Stimulated activated CD4-positive, alpha-beta T cell treated with anti-CD3 and anti-CD28 coated beads, Interleukin-4, amount 100 ng/mL, for 24 hours (primary cell): ENCODE results near the gene PF4V1.

Source experiments
- DNase-seq: peaks from one replicate; pipeline ENCODE4 v3.0.0-alpha.2; 2020

The PF4V1 gene

GRCh38 chr4:73847526-73848182, 5.4 kb upstream of the PF4V1 start:
- no peak for DNase-seq

DNA sequence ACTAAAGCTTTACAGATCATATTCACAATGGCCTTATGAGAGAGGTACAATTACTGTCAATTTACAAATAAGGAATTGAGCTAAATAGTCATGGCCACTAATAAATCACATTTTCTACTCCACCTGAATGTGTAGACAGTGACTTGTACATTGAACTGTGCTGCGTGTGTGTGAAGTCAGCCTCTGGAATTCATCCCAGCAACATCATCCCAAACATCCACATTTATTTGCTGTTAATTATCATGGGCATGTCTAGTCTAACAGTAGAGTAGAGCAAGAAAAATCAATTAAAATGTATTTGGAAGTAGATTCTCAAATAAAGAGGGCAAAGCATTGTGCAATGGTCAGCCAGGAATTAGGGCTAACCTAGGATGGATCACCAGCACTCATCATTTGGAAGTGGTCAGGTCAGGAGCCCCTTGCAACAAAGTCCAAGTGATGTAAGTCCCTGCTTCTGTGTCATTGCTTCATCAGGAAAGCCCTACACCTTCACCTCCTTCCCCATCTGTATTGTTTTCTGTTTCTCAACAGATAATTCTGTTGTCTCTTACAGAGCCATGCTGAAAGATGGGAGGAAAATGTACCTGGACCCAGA, 4.8 kb upstream of the PF4V1 start:
- DNase-seq = no peak

DNA sequence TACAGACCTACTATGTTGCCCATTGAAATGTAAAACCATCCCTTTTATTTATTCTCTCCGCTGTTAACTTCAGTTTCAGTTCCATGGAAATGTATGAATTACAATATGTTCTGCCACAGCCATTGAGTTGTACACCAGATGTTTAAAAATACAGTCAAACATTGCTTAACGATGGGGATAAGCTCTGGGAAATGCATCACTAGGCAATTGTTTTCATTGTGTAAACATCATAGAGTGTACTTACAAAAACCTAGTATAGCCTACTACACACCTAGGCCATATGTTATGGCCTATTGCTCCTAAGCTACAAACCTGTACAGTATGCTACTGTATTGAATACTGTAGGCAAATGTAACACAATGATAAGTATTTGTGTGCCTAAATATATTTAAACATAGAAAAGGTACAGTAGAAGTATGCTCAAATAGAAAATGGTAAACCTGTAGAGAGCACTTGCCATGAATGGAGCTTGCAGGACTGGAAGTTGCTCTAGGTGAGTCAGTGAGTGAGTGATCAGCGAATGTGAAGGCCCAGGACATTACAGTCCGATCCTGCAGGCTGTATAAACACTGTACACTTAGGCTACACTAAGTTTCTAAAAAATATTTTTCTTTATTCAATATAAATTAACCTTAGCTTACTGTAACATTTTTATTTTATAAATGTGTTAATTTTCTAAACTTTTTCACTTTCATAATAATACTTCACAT, 2.7 kb upstream of the PF4V1 start:
- no peak for DNase-seq

GRCh38 chr4:73851293-73851692, 1.8 kb upstream of the PF4V1 start:
- DNase-seq = no peak

GRCh38 chr4:73852771-73853170, 325 bp upstream of the PF4V1 start:
- DNase-seq = no peak

- no peak for DNase-seq
Measured at GRCh38 chr4:73853718-73854473, 800 bp downstream of the PF4V1 start.

DNA sequence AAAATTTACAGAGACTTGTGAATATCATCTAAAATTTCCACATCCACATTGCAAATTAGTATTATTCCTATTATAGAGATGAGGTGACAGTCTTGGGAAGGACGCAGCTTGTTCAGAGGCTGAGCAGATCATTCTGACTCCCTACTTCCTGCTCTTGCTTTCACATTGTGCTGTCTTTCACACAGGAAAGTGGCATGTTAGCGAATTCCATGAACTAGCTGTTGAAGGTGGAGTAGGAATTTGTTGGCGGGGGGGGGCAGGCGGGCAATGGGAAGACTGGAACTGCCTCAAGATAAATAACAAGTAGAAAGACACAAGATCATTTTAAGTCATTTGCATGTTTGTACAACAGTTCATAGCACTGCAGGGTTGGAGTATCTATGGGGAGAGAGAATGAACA, 2.3 kb downstream of the PF4V1 start:
- DNase-seq = no peak

- no peak for DNase-seq
Measured at GRCh38 chr4:73856518-73856917, 3.4 kb downstream of the PF4V1 start.

GRCh38 chr4:73859614-73860088, 6.6 kb downstream of the PF4V1 start:
- no peak for DNase-seq

- no peak for DNase-seq
Measured at GRCh38 chr4:73860181-73860580, 7.1 kb downstream of the PF4V1 start.

GRCh38 chr4:73860917-73861316, 7.8 kb downstream of the PF4V1 start:
- DNase-seq = no peak

- DNase-seq = no peak
Measured at GRCh38 chr4:73862322-73862721, 9.2 kb downstream of the PF4V1 start.

DNA sequence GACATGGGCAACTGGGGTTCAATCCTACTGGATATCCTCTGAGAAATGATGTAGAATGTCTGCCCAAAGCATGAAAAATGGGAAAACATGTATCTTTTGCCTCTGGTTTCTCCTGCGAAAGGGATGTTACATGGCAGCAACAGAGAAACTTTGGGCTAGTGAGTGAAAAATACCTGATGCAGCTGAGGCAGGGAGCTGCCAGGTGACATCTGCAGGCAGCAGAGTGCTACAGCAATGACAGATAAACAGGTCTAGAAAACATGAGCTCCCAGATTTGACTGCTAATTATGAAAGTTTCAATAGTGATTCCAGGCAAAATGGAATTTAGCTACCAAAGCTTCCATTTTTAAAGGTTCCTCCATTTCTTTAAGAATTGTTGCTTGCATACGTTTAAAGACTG, 11.3 kb downstream of the PF4V1 start:
- no peak for DNase-seq

GRCh38 chr4:73864961-73865360, 11.9 kb downstream of the PF4V1 start:
- DNase-seq = no peak

DNA sequence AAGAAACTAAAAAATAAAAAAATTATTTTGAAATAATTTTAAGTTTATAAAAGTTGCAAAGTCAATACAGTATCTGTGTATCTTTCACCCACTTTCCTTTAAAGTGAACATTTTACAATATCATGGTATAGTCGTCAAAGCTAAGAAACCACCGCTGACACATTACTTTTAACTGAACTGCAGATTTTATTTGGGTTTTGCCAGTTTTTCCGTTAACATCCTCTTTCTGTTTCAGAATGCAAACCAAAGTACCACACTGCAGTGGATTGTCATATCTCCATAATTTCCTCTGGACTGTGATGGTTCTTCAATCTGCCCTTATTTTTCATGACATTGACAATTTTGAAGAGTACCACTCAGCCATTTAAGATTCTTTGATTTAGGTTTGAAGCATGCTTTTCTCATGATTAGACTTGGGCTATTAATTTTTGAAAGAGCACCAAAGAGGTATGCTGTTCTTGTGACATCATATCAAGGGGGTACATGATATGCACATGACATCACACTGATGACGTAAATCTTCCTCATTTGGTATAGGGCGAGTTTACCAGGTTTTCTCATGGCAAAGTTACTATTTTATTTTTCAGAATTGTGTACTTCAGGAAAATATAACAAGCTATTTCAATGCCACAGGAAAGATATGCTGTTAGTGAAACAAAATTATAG, 12.5 kb downstream of the PF4V1 start:
- DNase-seq = no peak

DNA sequence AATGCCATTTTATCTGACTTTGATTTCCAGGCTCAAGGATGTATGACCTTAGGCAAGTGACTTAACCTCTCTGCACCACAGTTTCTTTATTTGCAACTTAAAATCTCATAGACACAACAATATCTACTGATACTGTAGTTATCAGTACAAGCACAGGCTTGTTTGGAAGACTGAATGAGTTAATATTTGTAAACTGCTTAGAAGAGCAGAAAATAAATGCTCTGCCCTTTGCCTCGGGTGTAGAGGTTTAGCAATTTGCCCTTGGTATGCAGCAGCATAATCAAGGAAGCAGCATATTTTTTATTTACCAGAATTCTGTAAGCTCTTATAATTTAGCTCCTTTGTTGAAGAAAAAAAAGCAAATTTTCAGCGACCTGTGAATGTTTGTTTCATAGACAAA, 13.2 kb downstream of the PF4V1 start:
- DNase-seq = no peak

- DNase-seq = no peak
Measured at GRCh38 chr4:73867783-73868182, 14.7 kb downstream of the PF4V1 start.

DNA sequence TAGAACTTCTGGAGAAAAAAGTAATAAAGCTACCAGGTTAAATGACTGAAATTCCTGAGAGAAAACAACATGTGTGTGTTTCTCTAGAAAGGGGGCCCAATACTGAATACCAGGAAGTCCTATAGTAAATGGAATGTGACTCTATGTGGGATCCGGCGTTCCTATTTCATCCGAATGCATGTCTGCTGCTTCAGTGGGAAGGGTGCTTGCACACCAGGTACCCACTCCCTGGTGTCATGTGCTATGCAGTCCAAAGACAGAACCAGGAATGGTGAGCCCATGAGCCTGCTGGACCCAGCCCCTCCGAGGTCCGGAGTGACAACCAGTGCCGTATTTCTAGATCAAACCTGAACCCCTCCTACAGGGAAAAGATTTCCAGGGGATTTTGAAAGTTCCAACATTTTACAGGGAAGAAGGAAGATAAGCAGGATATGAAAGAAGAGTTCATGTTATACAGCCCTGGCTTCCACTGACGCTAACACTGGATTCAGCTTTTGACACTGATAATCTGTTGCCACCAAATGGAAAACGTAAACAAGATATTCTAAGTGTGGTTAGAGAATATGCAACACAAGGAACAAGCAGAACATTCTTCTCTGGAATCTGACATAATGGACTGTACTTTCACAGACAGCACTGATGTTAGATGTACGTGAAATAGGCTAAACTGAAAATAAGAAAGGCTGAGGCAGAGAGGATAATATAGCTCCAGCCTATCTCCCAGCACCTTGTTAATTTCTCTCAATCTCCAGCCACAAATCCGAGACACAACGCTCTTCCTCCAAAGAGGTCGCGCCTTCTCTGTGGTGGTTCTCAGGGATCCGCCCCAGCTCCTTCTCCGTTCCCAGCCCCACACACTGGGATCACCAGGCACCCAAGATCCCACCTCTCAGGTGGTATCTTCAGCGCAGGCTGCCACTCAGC, 15.4 kb downstream of the PF4V1 start:
- DNase-seq = no peak

GRCh38 chr4:73869130-73870055, 16.3 kb downstream of the PF4V1 start, which contains the start of gene CXCL1:
Gene CXCL1, plus strand, starts transcription at chr4:73869393. Its CDS starts 78 bp downstream, at chr4:73869471.
- DNase-seq = no peak

DNA sequence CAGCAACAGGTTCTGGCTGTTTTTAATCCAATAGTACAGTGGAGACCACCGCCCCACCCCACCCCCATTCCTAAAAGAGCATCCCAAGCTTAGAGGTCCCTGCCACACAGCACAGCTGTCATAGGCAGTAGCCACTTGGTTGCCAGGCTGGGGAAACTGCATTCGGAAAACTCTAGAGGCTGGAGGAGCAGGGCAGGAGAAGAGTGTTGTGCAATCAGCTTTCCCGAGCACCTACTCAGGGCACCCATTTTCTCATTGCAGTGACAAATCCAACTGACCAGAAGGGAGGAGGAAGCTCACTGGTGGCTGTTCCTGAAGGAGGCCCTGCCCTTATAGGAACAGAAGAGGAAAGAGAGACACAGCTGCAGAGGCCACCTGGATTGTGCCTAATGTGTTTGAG, 17.2 kb downstream of the PF4V1 start:
- DNase-seq = no peak

GRCh38 chr4:73870768-73871167, 17.7 kb downstream of the PF4V1 start:
- DNase-seq = no peak
